Lower leg skin (tissue), 4 donors: ENCODE results near the gene HOXA13. TPM values are rescaled to one million over a fixed set of nuclear protein-coding genes. Genes with fewer than 3 reads are reported as not detected.
A peak's percentile ranks its signal among the peaks of the same experiment; 100 is the strongest.

ENCODE experiments used
- DNase-seq, 2 donors: peaks; one replicate each; pipeline ENCODE4 v3.0.0-alpha.2; 2019; ENCODE audit warnings: low spot score in 2 of 2
- H3K4me3 ChIP-seq: fragments of 200-600 bp; sonication (generic); 2 replicates; pipeline ENCODE4 v1.5.1; 2017; ENCODE audit warnings: mild to moderate bottlenecking, low read depth; ENCODE audit not compliant: poor library complexity, severe bottlenecking
- CTCF ChIP-seq, 3 donors: fragments of 450-650 bp; IDR thresholded peaks; one replicate each; pipeline ENCODE4 v1.5.1; 2016; ENCODE audit warnings: antibody characterized with exemption in 3 of 3, mild to moderate bottlenecking in 3 of 3, moderate library complexity in 2 of 3
- POLR2A ChIP-seq, 2 donors: fragments of 450-650 bp; IDR thresholded peaks; one replicate each; pipeline ENCODE4 v1.6.1; 2016 to 2017; ENCODE audit warnings: antibody characterized with exemption in 2 of 2, mild to moderate bottlenecking in 1 of 2, moderate library complexity in 1 of 2
- WGBS, 2 donors: methylation state at CpG; one replicate each; pipeline ENCODE4 v1.1.5; 2018; 5-methylcytosine and 5-hydroxymethylcytosine counted together
- intact Hi-C: fragments of 100-400 bp; cut with DNase I; formaldehyde crosslinking; loops from one replicate; pipeline ENCODE4 v1.15.0; 2023; ENCODE audit warnings: low total_unique reads
- total RNA-seq, 4 donors: library from RNA; depleted of rRNA; stranded (reverse); fragments of >200 nt; gene quantifications; one replicate each; pipeline ENCODE4 v1.1.0, GENCODE V29; 2016

HOXA13 gene
- total RNA-seq, 4 donors from 2014 or later: 0.11 to 0.54 (median 0.27) TPM

- intact Hi-C loops: loop anchor here (5.0 kb wide), 1 partner anchor 288 kb away; the partner anchor contains the start of gene SKAP2
- 1 to 2% methylated on average over 38 to 42 of the region's 58 CpGs for WGBS, 2 donors
- TF ChIP-seq CTCF (IDR thresholded peaks at IDR 0.05) (peak in 1 of 3 donors; percentile 38), POLR2A (IDR thresholded peaks at IDR 0.05) (no peak)
- H3K4me3 ChIP-seq: peak overlapping the region; percentile 45
- DNase-seq: peak; percentile 65 to 96
Observed at GRCh38 chr7:27150568-27151340, 49.1 kb downstream of the HOXA13 start.

- TF ChIP-seq CTCF (IDR thresholded peaks at IDR 0.05) (no peak), POLR2A (IDR thresholded peaks at IDR 0.05) (no peak)
- peak overlapping the region; percentile 33 for H3K4me3 ChIP-seq
- 26 to 28% methylated on average over 13 of the region's 13 CpGs for WGBS, 2 donors
- DNase-seq: peak; percentile 20 to 86
- intact Hi-C loops: loop anchor here (5.0 kb wide), 1 partner anchor 288 kb away; the partner anchor contains the start of gene SKAP2
Observed at GRCh38 chr7:27149842-27150567, 49.9 kb downstream of the HOXA13 start.

GRCh38 chr7:27148756-27149641, 50.9 kb downstream of the HOXA13 start:
- WGBS, 2 donors: 28 to 43% methylated on average over 25 to 30 of the region's 30 CpGs
- TF ChIP-seq CTCF (IDR thresholded peaks at IDR 0.05): no peak
- TF ChIP-seq POLR2A (IDR thresholded peaks at IDR 0.05): no peak
- intact Hi-C loops: no loop called here
- peak overlapping the region; percentile 13 for H3K4me3 ChIP-seq
- peak in 1 of 2 donors; percentile 83 for DNase-seq

- peak overlapping the region; percentile 13 for H3K4me3 ChIP-seq
- DNase-seq: peak; percentile 33 to 85
- intact Hi-C loops: no loop called here
- WGBS, 2 donors: 15 to 19% methylated on average over 21 to 28 of the region's 28 CpGs
- TF ChIP-seq POLR2A (IDR thresholded peaks at IDR 0.05): no peak
- no peak for TF ChIP-seq CTCF (IDR thresholded peaks at IDR 0.05)
Observed at GRCh38 chr7:27148031-27148755, 51.7 kb downstream of the HOXA13 start.
